CD4-positive, alpha-beta T cell treated with Interleukin-15 for 1 hour (primary cell): ENCODE results near the gene NPY1R.

Experiments used
- DNase-seq: peaks from one replicate; pipeline ENCODE4 v3.0.0-alpha.2; 2020

Gene NPY1R

DNA sequence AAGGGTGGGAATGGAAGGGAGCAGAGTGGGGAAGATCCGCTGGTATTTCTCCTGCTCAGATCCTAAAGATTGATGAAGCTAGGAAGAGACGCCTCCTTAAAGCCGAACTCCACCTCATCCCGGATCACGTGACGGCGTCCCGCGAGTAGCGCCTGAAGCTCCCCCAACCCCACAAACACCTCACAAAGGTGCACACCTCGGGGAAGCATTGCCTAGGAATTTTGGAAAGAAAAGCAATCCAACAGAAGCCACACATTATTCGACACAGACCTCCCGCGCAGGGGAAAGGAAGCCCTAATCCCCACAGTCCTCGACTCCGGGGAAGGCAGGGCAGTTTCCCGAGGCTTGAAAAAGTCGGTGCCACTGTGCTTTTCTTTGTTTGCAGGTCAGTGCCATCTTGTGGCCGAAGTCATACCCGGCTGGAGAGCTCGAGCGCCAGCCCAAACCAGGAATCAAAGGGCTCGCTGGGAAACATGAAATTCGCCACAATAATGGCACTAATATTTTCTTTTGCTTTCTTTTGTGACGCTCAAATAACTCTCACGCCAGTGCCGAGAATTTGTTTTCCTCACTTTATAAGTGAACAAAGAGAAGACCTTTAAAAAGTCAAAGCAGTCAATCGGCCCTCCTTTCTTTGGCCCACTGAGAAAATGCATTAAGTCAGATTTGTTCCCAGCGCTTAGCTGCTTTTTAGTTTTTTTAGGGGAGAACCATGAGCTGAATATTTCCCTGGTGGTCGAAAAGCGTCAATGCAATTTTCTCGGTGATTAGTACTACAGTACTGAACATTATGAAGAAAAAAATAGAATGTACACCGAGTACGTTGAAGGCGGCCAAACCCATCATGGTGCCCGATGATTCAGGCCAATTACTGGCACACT, at the start of gene NPY1R:
Gene NPY1R (minus strand): TSS at position 71 of the 881 bp plus-strand sequence. CDS start 6,042 bp downstream, outside the sequence.
- DNase-seq = no peak

DNA sequence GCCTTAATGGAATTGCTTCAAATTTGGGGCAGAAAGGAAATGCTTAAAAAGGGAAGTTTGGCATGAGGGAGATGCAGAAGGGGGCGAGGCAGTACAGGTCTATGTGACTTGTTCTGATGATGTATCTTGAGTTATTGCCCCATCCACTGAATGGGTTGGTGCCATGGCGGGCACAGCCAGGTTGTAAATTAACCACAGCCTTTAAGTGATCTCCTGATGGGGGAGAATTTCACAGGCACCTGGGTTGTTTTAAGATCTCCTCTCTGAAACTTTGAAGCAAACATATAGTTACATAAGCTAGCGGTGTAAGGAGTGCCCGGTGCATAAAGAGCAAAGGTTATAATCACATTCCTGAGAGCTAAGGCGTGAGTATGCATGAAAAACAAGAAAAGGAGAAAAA, 48.3 kb upstream of the NPY1R start:
- no peak for DNase-seq

DNA sequence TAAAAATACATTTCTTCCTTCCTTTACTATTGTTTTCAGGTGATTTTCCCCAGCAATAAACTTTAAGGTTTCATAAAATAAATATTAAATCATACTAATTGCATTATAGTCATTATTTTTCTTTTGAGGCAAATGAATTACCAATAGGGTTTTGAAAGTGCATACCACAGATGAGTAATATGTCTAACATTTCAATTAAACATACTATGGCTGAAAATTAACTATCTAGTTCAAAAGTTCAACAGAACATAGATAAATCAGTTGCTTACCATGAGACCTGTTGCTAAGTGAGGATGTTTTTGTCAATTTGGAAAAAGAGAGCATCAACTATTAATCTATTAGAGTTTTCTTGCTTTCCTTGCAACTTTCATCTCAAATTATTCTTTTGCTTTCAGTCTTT, 46.3 kb upstream of the NPY1R start:
- DNase-seq = no peak

DNA sequence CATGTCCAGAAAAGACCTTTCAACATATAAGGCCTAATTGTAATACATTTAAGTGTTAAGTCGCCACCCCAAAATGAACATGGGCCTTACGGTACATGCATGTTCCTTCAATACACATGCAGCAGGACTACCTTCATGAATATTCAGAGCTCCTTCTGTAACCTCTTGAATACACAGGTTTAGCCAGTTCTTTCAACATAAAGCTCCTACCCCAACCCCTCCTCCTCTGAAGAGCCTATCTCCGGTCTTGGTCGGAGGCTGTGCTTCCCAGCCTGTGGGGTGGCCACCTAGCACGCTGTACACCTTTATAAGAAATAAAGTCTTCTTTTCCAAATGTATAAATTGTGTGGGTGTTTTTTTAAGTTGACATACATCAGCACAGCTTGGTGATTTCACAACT, 39.6 kb upstream of the NPY1R start:
- no peak for DNase-seq

DNA sequence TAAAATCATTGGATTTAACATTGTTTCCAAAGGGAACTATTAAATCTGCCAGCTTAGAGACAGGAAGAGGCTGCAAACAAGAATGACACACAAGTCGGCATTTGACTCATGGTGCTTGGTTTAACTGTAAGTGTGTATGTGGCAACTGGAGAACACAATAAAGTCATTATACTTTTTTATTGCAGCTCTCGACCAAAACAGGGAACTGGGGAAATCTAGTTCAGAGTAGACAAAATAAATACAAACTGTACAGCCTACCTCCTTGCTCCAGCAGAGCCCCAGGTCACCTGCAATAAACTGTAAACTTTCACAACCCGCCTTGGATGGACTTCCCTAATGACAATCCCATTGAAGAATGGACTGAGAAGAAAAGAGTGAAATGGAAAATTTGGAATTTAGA, 35.3 kb upstream of the NPY1R start:
- DNase-seq = no peak

DNA sequence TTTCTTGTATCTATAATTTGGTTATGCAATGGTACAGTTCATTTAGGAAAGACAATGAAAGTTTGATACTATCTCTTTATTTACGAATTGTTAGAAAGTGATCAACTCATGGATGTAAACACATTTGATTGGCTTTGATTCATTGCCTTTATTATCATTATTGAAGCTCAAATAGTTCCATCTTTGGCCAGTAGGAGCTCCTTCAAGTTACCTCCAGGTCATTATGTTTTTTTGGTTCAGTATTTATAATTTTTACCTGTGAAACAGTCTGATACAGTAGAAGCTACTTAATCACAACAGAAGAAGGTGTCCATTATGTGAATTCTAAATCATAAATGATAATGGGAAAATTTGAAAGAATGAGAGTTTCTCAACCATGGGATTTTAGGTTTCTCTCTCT, 23.7 kb upstream of the NPY1R start:
- DNase-seq = no peak

DNA sequence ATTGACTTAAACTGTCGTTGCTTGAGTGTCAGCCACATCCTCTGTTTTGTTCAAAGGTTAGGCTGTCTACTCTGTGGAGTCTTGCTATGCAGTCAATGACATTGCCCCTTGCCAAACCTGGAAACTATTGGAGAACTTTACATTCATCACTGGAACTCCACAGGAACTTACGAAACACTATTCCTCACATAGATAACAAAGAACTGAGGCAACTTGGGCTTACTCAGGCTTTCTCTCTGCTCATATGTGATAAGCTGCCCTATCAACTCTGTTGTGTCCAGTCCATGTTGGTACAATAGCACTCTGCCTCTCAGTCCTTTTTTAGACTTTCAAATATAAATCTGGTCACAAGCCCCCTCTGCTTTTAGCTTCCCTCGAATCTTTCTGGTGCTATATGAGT, 20.7 kb upstream of the NPY1R start:
- DNase-seq = no peak

DNA sequence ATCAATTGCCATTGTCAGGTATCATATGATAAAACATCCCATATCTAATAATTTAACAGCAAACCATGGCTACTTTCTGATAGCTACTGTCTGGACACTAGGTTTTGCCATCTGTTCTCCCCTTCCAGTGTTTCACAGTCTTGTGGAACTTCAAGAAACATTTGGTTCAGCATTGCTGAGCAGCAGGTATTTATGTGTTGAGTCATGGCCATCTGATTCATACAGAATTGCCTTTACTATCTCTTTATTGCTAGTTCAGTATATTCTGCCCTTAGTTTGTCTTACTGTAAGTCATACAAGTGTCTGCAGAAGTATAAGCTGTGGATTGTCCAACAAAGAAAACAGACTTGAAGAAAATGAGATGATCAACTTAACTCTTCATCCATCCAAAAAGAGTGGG, 18.3 kb upstream of the NPY1R start:
- no peak for DNase-seq

DNA sequence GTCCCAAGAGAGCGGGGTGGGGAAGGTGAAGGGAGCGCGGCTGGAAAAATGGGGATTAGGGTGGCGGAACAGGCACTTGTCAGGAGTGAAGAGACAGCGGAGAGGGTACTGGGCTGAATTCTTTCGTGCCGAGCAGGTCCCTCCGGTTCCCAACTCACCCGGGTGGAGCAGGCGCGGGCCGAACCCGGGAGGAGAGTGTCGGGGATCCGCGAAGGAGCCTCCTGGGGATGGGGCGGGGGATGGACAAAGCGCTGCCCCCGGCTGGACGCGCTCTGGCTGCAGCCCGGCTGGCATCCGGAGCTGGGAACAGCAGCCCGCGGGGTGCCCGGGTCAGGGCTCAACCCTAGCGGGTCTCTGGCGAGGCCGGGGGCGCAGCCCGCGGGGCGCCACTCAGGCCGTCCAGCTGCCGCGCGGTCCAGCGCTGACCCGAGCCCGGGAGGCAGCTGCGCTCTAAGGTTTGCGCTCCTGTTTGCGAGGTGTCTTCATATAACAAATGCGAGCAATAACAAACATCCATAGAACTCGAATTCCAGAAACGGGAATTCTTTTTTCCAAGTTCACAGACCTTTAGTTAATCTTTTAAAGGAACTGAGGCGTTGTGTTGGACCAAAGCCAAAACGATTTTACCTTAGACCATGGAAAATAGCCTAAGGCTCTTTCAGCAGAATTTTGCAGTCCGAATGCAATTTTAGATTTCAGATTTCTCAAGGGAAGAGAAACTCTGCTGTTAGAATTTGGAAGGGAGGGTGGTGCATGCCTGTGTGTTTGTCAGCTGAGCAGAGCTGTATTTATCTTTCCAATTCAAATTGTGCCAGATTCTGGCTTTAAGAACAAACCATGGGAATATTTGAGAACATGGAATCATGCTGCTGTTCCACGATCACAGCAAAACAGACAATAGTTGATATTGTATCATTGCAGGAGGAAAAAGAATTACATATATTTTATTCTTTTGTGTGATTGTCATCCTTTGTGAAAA, 12.0 kb upstream of the NPY1R start:
- no peak for DNase-seq

DNA sequence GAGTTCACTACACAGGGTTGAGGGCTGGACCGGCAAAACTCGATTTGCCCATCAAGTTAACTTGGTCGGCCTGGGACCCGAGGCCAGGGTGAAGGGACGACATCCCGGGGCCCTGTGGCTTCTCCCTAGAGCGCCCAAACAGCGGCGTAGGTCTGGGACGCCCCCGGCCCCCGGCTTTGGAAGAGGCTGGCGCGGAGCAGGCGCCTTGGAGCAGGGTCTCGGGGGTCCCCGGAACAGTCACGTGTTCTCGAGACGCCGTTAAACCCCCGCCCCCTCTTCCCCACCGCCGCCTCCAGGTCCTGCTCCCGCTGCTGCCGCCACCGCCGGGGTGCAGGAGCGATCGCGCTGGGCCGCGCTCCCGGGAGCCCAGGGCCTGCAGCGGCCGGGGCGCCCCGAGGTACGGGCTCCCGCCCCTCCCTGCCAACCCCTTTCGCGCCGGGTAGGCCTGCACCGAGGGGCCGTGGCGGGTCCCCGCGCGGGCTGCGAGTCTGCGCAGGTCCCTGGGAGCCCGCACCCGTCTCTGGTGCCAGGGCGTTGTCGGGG, 11.3 kb upstream of the NPY1R start, which contains the start of gene NPY5R:
Gene NPY5R (plus strand): TSS at position 289 of the 543 bp plus-strand sequence. CDS start 6,382 bp downstream, outside the sequence.
- no peak for DNase-seq

DNA sequence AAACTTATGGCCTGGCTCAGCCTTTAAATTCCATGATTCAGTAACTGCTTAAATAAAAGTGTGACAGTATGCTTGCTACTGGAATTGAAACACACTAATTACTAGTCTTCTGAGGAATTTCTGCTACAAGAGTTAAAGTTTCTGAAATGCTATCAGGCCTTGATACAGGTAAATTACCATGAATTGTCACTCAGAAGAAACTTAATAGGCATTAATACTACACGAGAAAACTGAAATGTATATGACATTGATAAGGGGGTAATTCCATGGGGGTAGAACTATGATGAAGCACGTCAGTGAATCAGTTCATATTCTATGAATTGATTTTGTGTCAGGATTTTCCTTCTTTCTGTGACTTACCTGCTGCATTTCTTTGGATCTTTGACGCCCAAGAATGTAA, 3.0 kb upstream of the NPY1R start:
- no peak for DNase-seq

DNA sequence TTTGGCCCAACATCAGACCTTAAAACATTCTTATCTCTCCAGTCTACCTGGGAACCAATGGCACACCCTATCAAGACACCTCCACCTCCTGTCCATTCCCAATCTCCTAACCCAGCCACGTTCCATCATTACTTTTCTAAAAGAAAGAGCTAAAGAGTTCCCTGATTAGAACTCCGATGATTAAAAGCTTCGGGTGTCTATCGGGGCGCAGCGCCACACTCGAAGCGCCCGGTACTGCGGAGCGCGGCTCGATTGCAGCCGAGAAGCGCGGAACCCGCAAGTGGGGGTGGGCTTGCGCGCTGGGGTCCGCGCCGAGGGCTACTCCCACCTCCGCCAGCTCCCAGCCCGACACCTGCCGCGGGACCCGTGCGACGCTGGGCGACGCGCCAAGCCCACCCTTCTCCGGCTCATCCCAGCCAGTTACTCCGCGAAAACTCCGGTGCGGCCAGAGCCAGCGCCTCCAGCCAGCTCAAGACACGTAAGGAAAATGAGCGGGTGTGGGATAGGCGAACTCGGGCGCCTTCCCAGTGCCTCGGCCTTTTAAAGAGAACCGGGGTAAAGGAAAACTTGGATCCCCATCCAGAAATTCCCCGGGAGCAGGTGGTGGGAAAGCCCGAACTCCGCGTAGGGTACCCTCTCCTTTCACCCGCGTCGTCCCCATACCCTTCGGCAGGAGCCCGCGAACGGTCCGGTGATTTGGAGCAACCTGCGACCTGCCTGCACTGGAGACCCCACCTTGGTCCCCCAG, 593 bp downstream of the NPY1R start:
- no peak for DNase-seq

DNA sequence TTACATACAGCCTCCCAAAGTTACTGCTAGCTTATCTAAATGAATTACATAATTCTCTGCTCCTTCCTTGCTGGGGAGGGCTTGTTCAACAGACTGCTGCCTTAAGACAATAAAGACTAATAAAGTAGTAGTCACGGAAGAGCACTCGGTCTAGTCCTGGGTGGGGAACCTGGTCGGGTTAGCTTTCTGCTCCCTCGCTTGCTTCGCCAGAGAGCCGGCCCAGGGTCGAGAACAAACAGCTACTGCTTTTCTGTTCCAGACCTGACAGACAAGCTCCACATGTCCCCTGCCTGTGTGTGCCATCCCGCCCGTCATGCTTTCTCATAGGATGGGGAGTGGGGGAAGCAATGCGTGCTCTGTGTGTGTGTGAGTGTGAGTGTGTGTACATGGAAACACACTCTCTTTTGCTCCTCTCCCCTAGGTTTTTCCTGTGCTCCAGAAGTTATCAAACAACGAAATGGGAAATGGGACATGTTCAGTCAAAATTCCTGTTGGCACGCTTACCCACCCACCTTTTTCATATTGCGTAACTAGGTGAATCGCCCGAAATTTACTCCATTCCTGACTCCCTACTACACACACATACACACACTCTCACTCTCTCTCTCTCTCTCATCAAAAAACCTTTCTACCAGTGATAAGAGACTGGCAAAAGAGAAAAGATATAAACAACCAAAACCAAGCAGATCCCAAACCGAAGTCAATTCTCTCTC, 1.3 kb downstream of the NPY1R start:
- no peak for DNase-seq

DNA sequence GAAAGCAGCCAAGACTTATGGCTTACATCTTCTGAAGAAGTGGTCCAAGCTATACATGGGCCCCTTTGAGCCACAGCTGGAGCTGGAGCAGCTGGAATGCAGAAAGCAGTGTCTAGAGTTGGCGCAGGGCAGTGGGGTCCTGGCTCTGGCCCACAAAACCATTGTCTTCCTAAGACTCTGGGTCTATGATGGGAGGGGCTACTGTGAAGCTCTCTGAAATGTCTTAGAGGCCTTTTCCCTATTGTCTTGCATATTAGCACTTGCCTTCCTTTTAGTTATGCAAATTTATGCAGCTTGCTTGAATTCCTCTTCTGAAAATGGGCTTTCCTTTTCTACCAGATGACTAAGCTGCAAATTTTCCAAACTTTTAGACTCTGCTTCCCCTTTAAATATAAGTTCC, 15.3 kb downstream of the NPY1R start:
- DNase-seq = no peak

DNA sequence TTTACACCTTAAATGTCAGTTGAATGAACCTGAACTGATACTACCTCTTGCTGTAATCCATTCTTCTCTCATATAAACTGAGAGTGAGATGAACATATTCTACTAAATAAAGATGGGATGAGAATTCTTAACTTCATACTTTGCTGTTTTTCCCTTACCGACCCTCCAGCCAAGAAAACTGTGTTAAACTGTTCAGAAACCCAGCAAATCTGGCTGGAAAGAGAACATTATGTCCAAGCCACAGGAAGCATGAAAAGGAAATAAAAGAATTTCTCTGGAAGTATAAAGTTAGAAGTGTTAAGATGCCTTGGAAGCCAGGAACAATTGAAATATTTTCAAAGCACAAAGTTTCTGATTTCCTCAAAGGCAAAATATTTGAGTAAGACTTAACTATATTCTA, 22.9 kb downstream of the NPY1R start:
- DNase-seq = no peak

DNA sequence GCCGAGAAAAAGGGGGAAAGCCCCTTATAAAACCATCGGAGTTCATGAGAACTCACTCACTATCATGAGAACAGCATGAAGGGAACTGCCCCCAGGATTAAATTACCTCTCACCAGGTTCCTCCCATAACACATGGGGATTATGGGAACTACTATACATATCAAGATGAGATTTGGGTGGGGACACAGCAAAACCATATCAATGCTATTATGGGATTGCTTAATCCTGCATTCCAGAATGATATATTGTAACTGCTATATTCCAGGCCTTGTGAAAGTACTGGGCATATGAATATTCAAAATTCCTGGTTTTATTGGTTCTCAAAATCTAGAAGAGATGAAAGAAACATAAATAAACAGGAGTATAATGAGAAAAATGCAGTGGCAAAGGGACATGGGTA, 29.3 kb downstream of the NPY1R start:
- DNase-seq = no peak

DNA sequence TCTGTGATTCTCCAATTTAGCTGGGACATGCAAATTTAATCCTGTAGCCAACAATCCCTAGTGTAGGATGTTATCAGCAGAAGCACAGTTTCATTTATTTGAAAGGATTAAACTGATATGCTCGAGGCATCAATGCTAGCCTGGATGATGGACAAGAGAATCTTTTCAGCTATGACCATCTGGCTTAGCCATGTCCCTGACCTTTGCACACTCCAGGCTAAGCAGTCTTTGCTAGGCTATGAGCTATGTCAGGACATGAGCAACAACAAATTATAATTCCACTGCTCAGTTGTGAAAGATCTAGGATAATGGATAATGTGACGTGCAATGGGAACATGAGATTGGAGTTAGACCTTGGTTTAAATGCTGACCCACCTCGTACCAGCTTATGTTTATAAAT, 32.0 kb downstream of the NPY1R start:
- no peak for DNase-seq

DNA sequence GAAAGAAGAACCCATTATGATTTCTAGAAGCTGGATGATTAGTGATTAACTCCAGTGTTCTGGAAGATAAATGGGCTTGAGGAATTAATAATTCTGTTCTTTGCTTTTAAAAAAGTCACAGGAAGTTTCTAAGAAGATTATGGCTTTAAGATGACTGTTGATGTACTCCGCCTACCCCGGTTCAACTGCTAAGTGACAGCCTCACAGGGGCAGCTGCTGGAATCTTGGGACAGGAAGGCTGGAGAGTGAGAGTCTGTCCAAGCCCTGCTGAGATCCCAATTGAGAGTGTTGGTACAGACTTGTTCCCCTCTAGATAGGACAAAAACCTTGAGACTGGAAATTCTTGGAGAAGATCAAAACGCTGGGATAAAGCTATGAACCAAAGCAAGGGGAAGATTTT, 37.3 kb downstream of the NPY1R start:
- no peak for DNase-seq

DNA sequence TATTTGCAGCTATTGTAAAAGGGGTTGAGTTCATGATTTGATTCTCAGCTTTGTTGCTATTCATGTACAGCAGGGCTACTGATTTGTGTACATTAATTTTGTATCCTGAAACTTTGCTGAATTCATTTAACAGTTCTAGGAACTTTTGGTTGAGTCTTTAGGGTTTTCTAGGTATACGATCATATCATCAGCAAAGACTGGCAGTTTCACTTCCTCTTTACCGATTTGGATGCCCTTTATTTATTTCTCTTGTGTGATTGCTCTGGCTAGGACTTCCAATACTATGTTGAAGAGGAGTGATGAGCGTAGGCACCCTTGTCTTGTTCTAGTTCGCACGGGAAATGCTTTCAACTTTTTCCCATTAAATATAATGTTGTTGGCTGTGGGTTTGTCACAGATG, 48.1 kb downstream of the NPY1R start:
- no peak for DNase-seq

DNA sequence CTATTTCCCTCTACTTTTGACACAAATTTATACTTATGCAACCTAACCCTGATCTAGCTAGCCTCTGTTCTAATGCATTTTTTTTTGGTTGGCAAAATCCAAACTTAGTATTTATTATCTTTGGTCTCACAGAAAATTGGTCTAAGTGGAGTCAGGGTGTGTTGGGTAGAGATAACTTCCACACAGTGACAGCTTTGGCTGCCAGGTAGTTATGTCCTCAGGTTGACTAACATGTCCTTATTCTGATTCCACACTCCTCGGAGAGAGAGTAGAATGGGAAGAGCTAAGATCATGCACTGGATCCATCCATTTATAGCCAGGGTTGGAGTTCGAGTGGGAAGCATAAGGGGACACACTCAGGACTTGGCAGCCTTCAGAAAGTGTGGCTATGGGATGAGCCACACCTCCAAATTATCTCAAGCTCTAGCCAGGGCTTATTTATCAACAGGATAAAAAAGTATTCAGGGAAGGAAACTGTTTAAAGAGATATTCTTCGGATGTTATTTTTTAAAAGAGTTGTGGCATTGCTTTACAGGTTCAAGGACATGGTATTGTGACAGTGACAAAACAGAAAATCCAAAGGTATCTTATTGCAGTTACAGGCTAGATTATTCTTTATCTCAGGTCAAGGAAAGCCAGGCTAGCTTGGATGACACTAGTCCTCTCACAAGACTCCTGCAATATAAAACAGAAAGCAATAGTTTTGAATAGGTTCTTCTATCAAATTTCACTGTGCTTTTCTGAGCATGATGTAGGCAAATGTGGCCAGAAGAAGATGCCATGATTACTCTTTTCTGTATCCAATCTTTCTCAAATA, 51.5 kb downstream of the NPY1R start:
- DNase-seq = no peak

DNA sequence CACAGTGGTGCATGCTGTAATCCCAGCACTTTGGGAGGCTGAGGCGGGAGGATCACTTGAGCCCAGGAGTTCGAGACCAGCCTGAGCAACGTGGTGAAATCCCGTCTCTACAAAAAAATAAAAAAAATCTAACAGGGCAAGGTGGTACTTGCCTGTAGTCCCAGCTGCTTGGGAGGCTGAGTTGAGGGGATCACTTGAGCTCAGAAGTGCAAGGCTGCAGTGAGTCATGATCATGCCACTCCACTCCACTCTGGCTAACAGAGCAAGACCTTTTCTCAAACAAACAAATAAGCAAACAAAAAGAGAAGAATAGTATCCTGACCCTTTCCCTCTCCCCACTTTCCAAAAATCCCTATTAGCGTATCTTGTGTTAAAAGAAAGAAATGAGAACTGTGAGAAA, 52.7 kb downstream of the NPY1R start:
- no peak for DNase-seq
